Trophoblast cell (in vitro differentiated cells and primary cell): ENCODE results near the gene CLCA2. TPM values are rescaled to one million over a fixed set of nuclear protein-coding genes. Genes with fewer than 3 reads are reported as not detected.

Experiments used
- DNase-seq, 2 donors: peaks; one replicate each; pipeline ENCODE4 v3.0.0-alpha.2; 2016
- H2AFZ ChIP-seq: 2 replicates; pipeline ENCODE4 v1.6.1; 2013; ENCODE audit warnings: low read length, moderate library complexity, mild to moderate bottlenecking; ENCODE audit not compliant: insufficient read depth, poor library complexity
- H2AK5ac ChIP-seq: 2 replicates; pipeline ENCODE4 v1.6.1; 2013; ENCODE audit warnings: mild to moderate bottlenecking, low read length
- H2BK120ac ChIP-seq: 2 replicates; pipeline ENCODE4 v1.6.1; 2013; ENCODE audit warnings: low read length, mild to moderate bottlenecking, moderate library complexity; ENCODE audit not compliant: insufficient read depth, poor library complexity
- H2BK12ac ChIP-seq: 2 replicates; pipeline ENCODE4 v1.6.1; 2013; ENCODE audit warnings: mild to moderate bottlenecking, low read length, moderate library complexity
- H2BK5ac ChIP-seq: 2 replicates; pipeline ENCODE4 v1.6.1; 2013; ENCODE audit warnings: low read length, low read depth, moderate library complexity, mild to moderate bottlenecking; ENCODE audit not compliant: poor library complexity
- H3K14ac ChIP-seq: 2 replicates; pipeline ENCODE4 v1.6.1; 2013; ENCODE audit warnings: mild to moderate bottlenecking, low read length
- H3K18ac ChIP-seq: 2 replicates; pipeline ENCODE4 v1.6.1; 2013; ENCODE audit warnings: mild to moderate bottlenecking, low read length
- H3K23ac ChIP-seq: 2 replicates; pipeline ENCODE4 v1.6.1; 2013; ENCODE audit warnings: low read length
- H3K27ac ChIP-seq: 2 replicates; pipeline ENCODE4 v1.5.1; 2013; ENCODE audit warnings: low read depth, mild to moderate bottlenecking, inconsistent platforms, low read length, moderate library complexity
- H3K27me3 ChIP-seq: 2 replicates; pipeline ENCODE4 v1.6.1; 2013; ENCODE audit warnings: inconsistent platforms, mild to moderate bottlenecking, low read length, moderate library complexity; ENCODE audit not compliant: insufficient read depth
- H3K36me3 ChIP-seq, 2 experiments: 1 replicate in 1 of 2; 2 replicates in 1 of 2; pipeline ENCODE4 v1.6.1; 2013; ENCODE audit warnings: low read length in 2 of 2, mild to moderate bottlenecking in 2 of 2, moderate library complexity in 1 of 2; ENCODE audit not compliant: insufficient read depth in 2 of 2, control insufficient read depth in 1 of 2
- H3K4ac ChIP-seq: 2 replicates; pipeline ENCODE4 v1.6.1; 2013; ENCODE audit warnings: low read depth, mild to moderate bottlenecking, low read length, moderate library complexity
- H3K4me1 ChIP-seq, 2 experiments: 1 replicate in 1 of 2; 2 replicates in 1 of 2; pipeline ENCODE4 v1.6.1; 2013; ENCODE audit warnings: low read length in 2 of 2, mild to moderate bottlenecking in 2 of 2, moderate library complexity in 1 of 2; ENCODE audit not compliant: insufficient read depth in 2 of 2, control insufficient read depth in 1 of 2
- H3K4me2 ChIP-seq: 2 replicates; pipeline ENCODE4 v1.6.1; 2013; ENCODE audit warnings: inconsistent platforms, mild to moderate bottlenecking, low read length, moderate library complexity
- H3K4me3 ChIP-seq: 2 replicates; pipeline ENCODE4 v1.5.1; 2013; ENCODE audit warnings: mild to moderate bottlenecking, low read depth, low read length, inconsistent platforms
- H3K79me1 ChIP-seq: one replicate; pipeline ENCODE4 v1.6.1; 2013; ENCODE audit warnings: low read length
- H3K79me2 ChIP-seq: 2 replicates; pipeline ENCODE4 v1.6.1; 2013; ENCODE audit warnings: low read length, mild to moderate bottlenecking; ENCODE audit not compliant: control insufficient read depth, insufficient read depth, poor library complexity
- H3K9ac ChIP-seq: 2 replicates; pipeline ENCODE4 v1.6.1; 2013; ENCODE audit warnings: mild to moderate bottlenecking, low read length
- H3K9me3 ChIP-seq: 2 replicates; pipeline ENCODE4 v1.6.1; 2013; ENCODE audit warnings: low read depth, mild to moderate bottlenecking, control low read depth, inconsistent platforms, low read length; ENCODE audit not compliant: insufficient read depth
- H4K12ac ChIP-seq: 2 replicates; pipeline ENCODE4 v1.6.1; 2013; ENCODE audit warnings: low read depth, mild to moderate bottlenecking, low read length, moderate library complexity
- H4K8ac ChIP-seq: 2 replicates; pipeline ENCODE4 v1.6.1; 2013; ENCODE audit warnings: low read depth, mild to moderate bottlenecking, low read length, moderate library complexity
- H4K91ac ChIP-seq: one replicate; pipeline ENCODE4 v1.6.1; 2013; ENCODE audit warnings: low read depth, mild to moderate bottlenecking, low read length, moderate library complexity
- WGBS: extraction: QIAGEN DNeasy Blood & Tissue Kit; methylation state at CpG from one replicate; pipeline ENCODE4 v1.1.7; 2013; ENCODE audit warnings: missing lambda C conversion rate; ENCODE audit not compliant: insufficient read length, insufficient coverage; ENCODE audit errors: extremely low coverage; 5-methylcytosine and 5-hydroxymethylcytosine counted together
- polyA plus RNA-seq: library from polyadenylated mRNA; stranded (reverse); fragments of 200-250 nt; gene quantifications from 2 replicates; pipeline ENCODE4 v1.2.3, GENCODE V29; 2013

The CLCA2 gene
- 2.6 and 3.6 TPM in 2 replicates for polyA plus RNA-seq

DNA sequence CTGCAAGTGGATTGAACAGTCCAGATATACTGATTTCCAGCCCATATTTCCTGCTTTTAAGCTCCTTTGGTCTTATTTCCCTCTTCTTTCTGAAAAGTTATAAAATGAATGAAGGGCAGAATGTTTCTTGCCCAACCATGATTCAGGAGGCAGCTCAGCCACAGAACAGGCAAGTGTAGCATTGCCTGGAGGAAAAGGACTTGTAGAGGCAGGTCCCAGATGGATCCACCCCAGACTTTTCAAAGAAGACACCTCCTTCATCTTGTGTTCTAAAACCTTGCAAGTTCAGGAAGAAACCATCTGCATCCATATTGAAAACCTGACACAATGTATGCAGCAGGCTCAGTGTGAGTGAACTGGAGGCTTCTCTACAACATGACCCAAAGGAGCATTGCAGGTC is at the start of gene CLCA2:
Gene CLCA2, plus strand, starts transcription at position 299 of the 400 bp plus-strand sequence. Its CDS starts 77 bp downstream, at position 376.
- Histone ChIP-seq H4K8ac (no peak within 1 kb of the TSS), H3K9me3 (no peaks in the 10 kb centered on the region), H2BK5ac (no peak within 1 kb of the TSS), H2BK120ac (no peak within 1 kb of the TSS), H2BK12ac (no peak within 1 kb of the TSS), H3K4me1 (no peaks in the 10 kb centered on the region), H3K27me3 (no peaks in the 10 kb centered on the region), H3K23ac (no peak within 1 kb of the TSS), H3K36me3 (no peaks in the 10 kb centered on the region), H3K27ac (no peak within 1 kb of the TSS), H2AK5ac (no peak within 1 kb of the TSS), H3K79me2 (no peaks in the 10 kb centered on the region), H4K12ac (no peak within 1 kb of the TSS), H3K4me2 (no peak within 1 kb of the TSS), H3K79me1 (no peaks in the 10 kb centered on the region), H3K14ac (no peak within 1 kb of the TSS), H2AFZ (no peak within 1 kb of the TSS), H3K9ac (no peak within 1 kb of the TSS), H3K4ac (no peak within 1 kb of the TSS), H3K18ac (no peak within 1 kb of the TSS), H3K4me3 (no peak within 1 kb of the TSS), H4K91ac (no peak within 1 kb of the TSS)
- DNase-seq = no peak

DNA sequence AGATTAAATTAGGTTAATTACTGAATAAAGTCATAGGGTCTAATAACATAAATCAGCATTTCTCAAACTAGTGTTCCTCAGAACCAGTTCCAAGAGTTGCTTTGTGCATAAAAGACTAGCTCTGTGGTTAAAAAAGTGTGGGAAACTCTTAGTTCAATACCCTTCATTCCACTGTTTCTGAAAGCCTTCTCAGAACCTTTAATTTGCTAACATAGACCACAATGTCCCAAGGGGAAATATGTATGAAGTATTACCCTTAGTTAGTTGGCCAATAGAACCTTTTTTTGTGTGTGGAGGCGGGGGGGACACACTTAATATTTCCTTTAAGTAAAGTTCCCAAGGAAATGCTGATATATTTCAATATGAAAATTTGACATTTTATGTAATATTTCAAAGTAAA is 48.3 kb upstream of the CLCA2 start:
- H2BK12ac ChIP-seq = no peak overlapping the region
- no CpG with 5 or more reads among the region's 1 CpG for WGBS
- H3K14ac ChIP-seq = no peak overlapping the region
- no peak overlapping the region for H3K4me3 ChIP-seq
- no peak overlapping the region for H3K4me2 ChIP-seq
- no peak overlapping the region for H3K18ac ChIP-seq
- no peak overlapping the region for H2BK120ac ChIP-seq
- no peak overlapping the region for H2AK5ac ChIP-seq
- H4K8ac ChIP-seq = no peak overlapping the region
- peaks cover 7 to 14% of the 10 kb centered on the region in 2 experiments for H3K36me3 ChIP-seq
- H3K9ac ChIP-seq = no peak overlapping the region
- H4K12ac ChIP-seq = no peak overlapping the region
- peaks cover 6% of the 10 kb centered on the region for H3K9me3 ChIP-seq
- no peak overlapping the region for H2AFZ ChIP-seq
- no peak overlapping the region for H3K4ac ChIP-seq
- no peaks in the 10 kb centered on the region for H3K27me3 ChIP-seq
- H4K91ac ChIP-seq = no peak overlapping the region
- no peak overlapping the region for H3K23ac ChIP-seq
- no peak overlapping the region for H3K27ac ChIP-seq
- H3K79me1 ChIP-seq = no peaks in the 10 kb centered on the region
- no peak for DNase-seq
- no peaks in the 10 kb centered on the region for H3K79me2 ChIP-seq
- no peak overlapping the region for H2BK5ac ChIP-seq
- no peaks in the 10 kb centered on the region for H3K4me1 ChIP-seq

DNA sequence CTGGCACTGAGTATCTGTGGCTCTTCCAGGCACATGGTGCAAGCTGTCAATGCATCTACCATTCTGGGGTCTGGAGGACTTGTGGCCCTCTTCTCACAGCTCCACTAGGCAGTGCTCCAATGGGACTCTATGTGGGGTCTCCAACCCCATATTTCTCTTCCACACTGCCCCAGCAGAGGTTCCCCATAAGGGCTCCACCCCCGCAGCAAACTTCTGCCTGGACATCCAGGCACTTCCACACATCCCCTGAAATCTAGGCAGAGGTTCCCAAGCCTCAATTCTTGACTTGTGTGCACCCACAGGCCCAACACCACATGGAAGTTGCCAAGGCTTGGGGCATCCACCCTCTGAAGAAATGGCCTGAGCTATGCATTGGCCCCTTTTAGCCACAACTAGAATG is 46.6 kb upstream of the CLCA2 start:
- Histone ChIP-seq H3K79me2 (no peaks in the 10 kb centered on the region), H3K4me1 (no peaks in the 10 kb centered on the region), H3K36me3 (peaks cover 7 to 14% of the 10 kb centered on the region in 2 experiments), H4K91ac (no peak overlapping the region), H4K8ac (no peak overlapping the region), H3K79me1 (no peaks in the 10 kb centered on the region), H3K4ac (no peak overlapping the region), H2BK5ac (no peak overlapping the region), H3K18ac (no peak overlapping the region), H3K23ac (no peak overlapping the region), H3K4me2 (no peak overlapping the region), H2BK12ac (no peak overlapping the region), H3K9me3 (peaks cover 6% of the 10 kb centered on the region), H4K12ac (no peak overlapping the region), H2BK120ac (no peak overlapping the region), H3K4me3 (no peak overlapping the region), H2AK5ac (no peak overlapping the region), H3K27ac (no peak overlapping the region), H3K14ac (no peak overlapping the region), H3K9ac (no peak overlapping the region), H2AFZ (no peak overlapping the region), H3K27me3 (no peaks in the 10 kb centered on the region)
- DNase-seq = no peak
- no CpG with 5 or more reads among the region's 1 CpG for WGBS

GRCh38 chr1:86378813-86379212 is 45.2 kb upstream of the CLCA2 start:
- H3K4me2 ChIP-seq = no peak overlapping the region
- no peaks in the 10 kb centered on the region for H3K4me1 ChIP-seq
- H2BK12ac ChIP-seq = no peak overlapping the region
- H4K91ac ChIP-seq = no peak overlapping the region
- WGBS = no CpG with 5 or more reads among the region's 1 CpG
- no peak overlapping the region for H3K27ac ChIP-seq
- H3K14ac ChIP-seq = no peak overlapping the region
- peaks cover 6% of the 10 kb centered on the region for H3K9me3 ChIP-seq
- H2AK5ac ChIP-seq = no peak overlapping the region
- no peak for DNase-seq
- H3K23ac ChIP-seq = no peak overlapping the region
- no peaks in the 10 kb centered on the region for H3K79me1 ChIP-seq
- no peak overlapping the region for H4K8ac ChIP-seq
- no peak overlapping the region for H2AFZ ChIP-seq
- H3K18ac ChIP-seq = no peak overlapping the region
- H2BK5ac ChIP-seq = no peak overlapping the region
- H3K4ac ChIP-seq = no peak overlapping the region
- no peak overlapping the region for H2BK120ac ChIP-seq
- H3K9ac ChIP-seq = no peak overlapping the region
- no peak overlapping the region for H4K12ac ChIP-seq
- peaks cover 7 to 13% of the 10 kb centered on the region in 2 experiments for H3K36me3 ChIP-seq
- no peaks in the 10 kb centered on the region for H3K27me3 ChIP-seq
- H3K4me3 ChIP-seq = no peak overlapping the region
- H3K79me2 ChIP-seq = no peaks in the 10 kb centered on the region
